Colonic mucosa (tissue), 4 donors: ENCODE results near the gene BTAF1. TPM values are rescaled to one million over a fixed set of nuclear protein-coding genes. Genes with fewer than 3 reads are reported as not detected.

Experiments
- DNase-seq: peaks from one replicate; pipeline ENCODE4 v3.0.0-alpha.2; 2020
- H3K27ac ChIP-seq: fragments of 200-600 bp; one replicate; pipeline ENCODE4 v1.8.0; 2021
- H3K27me3 ChIP-seq: fragments of 200-600 bp; one replicate; pipeline ENCODE4 v1.8.0; 2021
- H3K36me3 ChIP-seq: fragments of 200-600 bp; one replicate; pipeline ENCODE4 v1.8.0; 2021
- H3K4me1 ChIP-seq: fragments of 200-600 bp; one replicate; pipeline ENCODE4 v1.8.0; 2021; ENCODE audit warnings: mild to moderate bottlenecking
- H3K4me3 ChIP-seq: fragments of 200-600 bp; one replicate; pipeline ENCODE4 v1.8.0; 2021
- H3K9ac ChIP-seq, 2 donors: one replicate each; pipeline ENCODE4 v1.7.0; 2013; ENCODE audit warnings: control low read depth in 2 of 2, low read depth in 2 of 2, low read length in 2 of 2
- H3K9me3 ChIP-seq: fragments of 200-600 bp; one replicate; pipeline ENCODE4 v1.8.0; 2021
- CTCF ChIP-seq: fragments of 200-600 bp; IDR thresholded peaks from one replicate; pipeline ENCODE4 v1.8.0; 2022; ENCODE audit warnings: antibody characterized with exemption, mild to moderate bottlenecking
- intact Hi-C: fragments of 100-400 bp; cut with DNase I; formaldehyde crosslinking; loops from one replicate; pipeline ENCODE4 v1.14.1; 2022
- total RNA-seq, 2 donors: library from RNA; stranded (reverse); fragmentation: NEBNext Ultra II Directional in 1 of 2; extraction: Animal tissue kit (Norgen Biotek cat#: 25700) in 1 of 2; gene quantifications; one replicate each; pipeline ENCODE4 v1.2.1, GENCODE V29; 2021
- donor health status: healthy.
- donor health status: DM: no; HTN: no; CAD: no.
- donor health status: DM: no; HTN: no; CAD: no.

BTAF1 gene
- 10 to 100 TPM; 20.7 to 25.0 TPM for total RNA-seq

- no peak for TF ChIP-seq CTCF
- no peaks in the 10 kb centered on the region for H3K27me3 ChIP-seq
- H3K9me3 ChIP-seq: no peaks in the 10 kb centered on the region
- H3K27ac ChIP-seq: peak within 1 kb of the TSS; percentile 90
- peak; percentile 94 for DNase-seq
- peak within 1 kb of the TSS; percentile 91 for H3K4me3 ChIP-seq
- peaks cover 7% of the 10 kb centered on the region for H3K4me1 ChIP-seq
- intact Hi-C loops: no loop called here
- H3K9ac ChIP-seq: peak within 1 kb of the TSS; percentile 91 to 95
- H3K36me3 ChIP-seq: no peaks in the 10 kb centered on the region
Observed at GRCh38 chr10:91923371-91924211, at the start of gene BTAF1. TSS of gene BTAF1 (plus strand) at chr10:91923770. CDS start at chr10:91924077, 307 bp downstream.

GRCh38 chr10:91875156-91875555 lies 48.4 kb upstream of the BTAF1 start:
- no peak overlapping the region for H3K9ac ChIP-seq
- H3K4me3 ChIP-seq: no peak overlapping the region
- no peaks in the 10 kb centered on the region for H3K4me1 ChIP-seq
- no peak for DNase-seq
- no peaks in the 10 kb centered on the region for H3K9me3 ChIP-seq
- no peak overlapping the region for H3K27ac ChIP-seq
- TF ChIP-seq CTCF: no peak
- no peaks in the 10 kb centered on the region for H3K27me3 ChIP-seq
- no peaks in the 10 kb centered on the region for H3K36me3 ChIP-seq
- intact Hi-C loops: no loop called here

- intact Hi-C loops: no loop called here
- Histone ChIP-seq H3K4me3 (no peak overlapping the region), H3K36me3 (no peaks in the 10 kb centered on the region), H3K4me1 (no peaks in the 10 kb centered on the region), H3K27ac (no peak overlapping the region), H3K9me3 (no peaks in the 10 kb centered on the region), H3K9ac (no peak overlapping the region), H3K27me3 (no peaks in the 10 kb centered on the region)
- TF ChIP-seq CTCF: no peak
- no peak for DNase-seq
Observed at GRCh38 chr10:91875779-91876178, 47.8 kb upstream of the BTAF1 start.

- Histone ChIP-seq H3K27me3 (no peaks in the 10 kb centered on the region), H3K4me3 (no peak overlapping the region), H3K27ac (no peak overlapping the region), H3K9me3 (no peaks in the 10 kb centered on the region), H3K36me3 (no peaks in the 10 kb centered on the region), H3K9ac (no peak overlapping the region), H3K4me1 (no peaks in the 10 kb centered on the region)
- intact Hi-C loops: no loop called here
- TF ChIP-seq CTCF: no peak
- DNase-seq: no peak
Observed at GRCh38 chr10:91879515-91880170, 43.9 kb upstream of the BTAF1 start.

- TF ChIP-seq CTCF: no peak
- Histone ChIP-seq H3K36me3 (no peaks in the 10 kb centered on the region), H3K9ac (no peak overlapping the region), H3K9me3 (no peaks in the 10 kb centered on the region), H3K27ac (no peak overlapping the region), H3K27me3 (no peaks in the 10 kb centered on the region), H3K4me1 (no peaks in the 10 kb centered on the region), H3K4me3 (no peak overlapping the region)
- intact Hi-C loops: no loop called here
- DNase-seq: peak; percentile 22
Observed at GRCh38 chr10:91880310-91880709, 43.3 kb upstream of the BTAF1 start.
